NOMO-1 treated with dmso at 0.1 percent for 144 hours (cell line): ENCODE data around the gene IGFLR1.
"Not testable (repeated sequence)": the region's sequence is repeated elsewhere in the genome, so short reads cannot be mapped to it uniquely, and the experiment has no call there.

ENCODE experiments used
- DNase-seq: peaks from one replicate; lab custom pipeline; 2025; ENCODE audit not compliant: unreplicated experiment; lab: John Stamatoyannopoulos, UW

Gene IGFLR1

GRCh38 chr19:35710784-35711723 is 31.2 kb downstream of the IGFLR1 start:
- no peak for DNase-seq

DNA sequence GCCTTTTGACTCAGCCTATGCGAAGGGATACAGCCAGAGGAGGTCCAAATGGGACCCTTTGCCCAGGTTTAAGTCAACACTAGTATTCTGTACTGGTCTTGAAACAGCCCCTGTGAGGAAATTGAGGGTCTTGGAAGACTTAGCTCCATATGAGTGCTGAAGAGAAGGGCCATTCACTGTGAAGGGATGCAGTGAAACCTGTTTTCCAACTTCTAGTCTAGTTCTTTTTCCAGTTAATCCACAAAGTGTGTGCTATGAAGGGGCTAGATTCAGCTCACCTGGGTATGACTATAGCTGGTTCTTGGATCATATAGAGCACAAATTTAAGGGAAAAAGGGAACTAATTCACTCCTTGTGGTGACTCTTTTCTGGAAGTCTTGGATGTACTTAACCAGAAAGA is 33.9 kb downstream of the IGFLR1 start:
- DNase-seq = no peak

GRCh38 chr19:35704218-35704617 is 38.0 kb downstream of the IGFLR1 start, which contains the start of gene ZBTB32:
TSS of gene ZBTB32 (plus strand) at chr19:35704558. CDS start at chr19:35714627, 10,069 bp downstream.
- no peak for DNase-seq

- no peak for DNase-seq
Measured at GRCh38 chr19:35703343-35703742, 38.9 kb downstream of the IGFLR1 start.

- peak; percentile 92 for DNase-seq
Measured at GRCh38 chr19:35702223-35703012, 39.8 kb downstream of the IGFLR1 start.

- no peak for DNase-seq
Measured at GRCh38 chr19:35696835-35697234, 45.4 kb downstream of the IGFLR1 start.

- DNase-seq = no peak
Measured at GRCh38 chr19:35695895-35696422, 46.3 kb downstream of the IGFLR1 start.

- peak; percentile 73 for DNase-seq
Measured at GRCh38 chr19:35693835-35694599, 48.2 kb downstream of the IGFLR1 start.

GRCh38 chr19:35693422-35693821 is 48.8 kb downstream of the IGFLR1 start:
- no peak for DNase-seq

- DNase-seq = no peak
Measured at GRCh38 chr19:35692010-35692409, 50.2 kb downstream of the IGFLR1 start.

GRCh38 chr19:35691106-35691505 is 51.1 kb downstream of the IGFLR1 start:
- DNase-seq = not testable (repeated sequence)

GRCh38 chr19:35689836-35690235 is 52.4 kb downstream of the IGFLR1 start:
- no peak for DNase-seq
